Spleen (tissue), 11 donors: ENCODE results near the gene CMTM4. TPM values are rescaled to one million over a fixed set of nuclear protein-coding genes. Genes with fewer than 3 reads are reported as not detected.
A peak's percentile ranks its signal among the peaks of the same experiment; 100 is the strongest.

ENCODE experiments used
- DNase-seq: peaks from one replicate; pipeline ENCODE4 v3.0.0-alpha.2; 2020
- H3K27ac ChIP-seq, 8 donors: fragments of 200-600 bp; sonication (generic) in 7 of 8; 1 replicate in 4 of 8; 2 replicates in 4 of 8; pipeline versions ENCODE4 v1.5.0 to v1.8.0; 2016 to 2021; ENCODE audit warnings: inconsistent platforms in 4 of 8, mild to moderate bottlenecking in 4 of 8, moderate library complexity in 1 of 8
- H3K27me3 ChIP-seq, 7 donors: fragments of 200-600 bp; sonication (generic) in 6 of 7; replicated peaks in 1 of 7; 1 replicate in 4 of 7; 2 replicates in 3 of 7; pipeline versions ENCODE4 v1.5.0 to v1.8.0; 2016 to 2021; ENCODE audit warnings: inconsistent platforms in 3 of 7, mild to moderate bottlenecking in 1 of 7
- H3K36me3 ChIP-seq, 6 donors: fragments of 200-600 bp; sonication (generic) in 5 of 6; 1 replicate in 4 of 6; 2 replicates in 2 of 6; pipeline versions ENCODE4 v1.5.0 to v1.8.0; 2016 to 2021; ENCODE audit warnings: inconsistent platforms in 2 of 6
- H3K4me1 ChIP-seq, 6 donors: fragments of 200-600 bp; sonication (generic) in 5 of 6; 1 replicate in 3 of 6; 2 replicates in 3 of 6; pipeline versions ENCODE4 v1.5.0 to v1.8.0; 2016 to 2021; ENCODE audit warnings: inconsistent platforms in 3 of 6
- H3K4me3 ChIP-seq, 8 donors: fragments of 200-600 bp; sonication (generic) in 7 of 8; 1 replicate in 4 of 8; 2 replicates in 4 of 8; pipeline versions ENCODE4 v1.5.0 to v1.8.0; 2016 to 2021; ENCODE audit warnings: inconsistent platforms in 4 of 8, mild to moderate bottlenecking in 4 of 8, moderate library complexity in 2 of 8
- H3K9me3 ChIP-seq, 8 donors: fragments of 200-600 bp; sonication (generic) in 7 of 8; 1 replicate in 4 of 8; 2 replicates in 4 of 8; pipeline versions ENCODE4 v1.5.0 to v1.8.0; 2016 to 2021; ENCODE audit warnings: inconsistent platforms in 4 of 8
- POLR2A ChIP-seq, 3 donors: fragments of 450-650 bp; IDR thresholded peaks; one replicate each; pipeline ENCODE4 v1.5.1; 2017; ENCODE audit warnings: antibody characterized with exemption in 3 of 3, mild to moderate bottlenecking in 1 of 3
- POLR2AphosphoS5 ChIP-seq, 3 donors: sonication (generic); formaldehyde crosslinking; IDR thresholded peaks; one replicate each; pipeline ENCODE4 v1.5.1; 2017; ENCODE audit warnings: antibody characterized with exemption in 3 of 3
- WGBS, 5 donors: extraction: QIAGEN DNeasy Blood & Tissue Kit in 3 of 5; methylation state at CpG; one replicate each; pipeline versions ENCODE4 v1.1.5 to v1.1.7; 2013 to 2018; 5-methylcytosine and 5-hydroxymethylcytosine counted together
- intact Hi-C: fragments of 100-400 bp; cut with DNase I; formaldehyde crosslinking; loops from one replicate; pipeline ENCODE4 v1.15.0; 2023; ENCODE audit warnings: low total_unique reads
- polyA plus RNA-seq, 3 donors: library from polyadenylated mRNA; stranded (reverse); fragments of 200-250 nt; gene quantifications; one replicate each; pipeline ENCODE4 v1.2.1, GENCODE V29; 2013
- total RNA-seq, 7 donors: library from RNA; depleted of rRNA in 3 of 7; stranded (reverse); fragments of >200 nt in 3 of 7; fragmentation: NEBNext Ultra II Directional in 4 of 7; extraction: Animal tissue kit (Norgen Biotek cat#: 25700) in 4 of 7; gene quantifications; one replicate each; pipeline versions ENCODE4 v1.1.0 to v1.2.1, GENCODE V29; 2016 to 2021
- TF ChIP-seq, protein P1 (sequence below), 11 experiments: fragments of 200-600 bp in 7 of 11; fragments of 450-650 bp in 4 of 11; sonication (generic) in 4 of 11; IDR thresholded peaks in 8 of 11; conservative IDR thresholded peaks in 3 of 11; 1 replicate in 7 of 11; 2 replicates in 4 of 11; pipeline versions ENCODE4 v1.4.0 to v1.8.0; 2016 to 2021; ENCODE audit warnings: antibody characterized with exemption in 11 of 11, inconsistent platforms in 4 of 11, mild to moderate bottlenecking in 1 of 11
- donor health status: healthy with polysubstance abuse.
- donor health status: DM: no; HTN: no; CAD: no; lungs with moderate emphysema.
- donor health status: DM: no; HTN: no; CAD: no.
- donor health status: Bipolar disorder and iron deficiency.
- donor health status: healthy.
- donor health status: DM: no; HTN: no; CAD: no.
- donor health status: DM: yes; HTN: yes; CAD: no.

CMTM4 gene
- total and polyA plus RNA-seq, 10 donors: 0.70 to 10.2 (median 5.7) TPM

DNA sequence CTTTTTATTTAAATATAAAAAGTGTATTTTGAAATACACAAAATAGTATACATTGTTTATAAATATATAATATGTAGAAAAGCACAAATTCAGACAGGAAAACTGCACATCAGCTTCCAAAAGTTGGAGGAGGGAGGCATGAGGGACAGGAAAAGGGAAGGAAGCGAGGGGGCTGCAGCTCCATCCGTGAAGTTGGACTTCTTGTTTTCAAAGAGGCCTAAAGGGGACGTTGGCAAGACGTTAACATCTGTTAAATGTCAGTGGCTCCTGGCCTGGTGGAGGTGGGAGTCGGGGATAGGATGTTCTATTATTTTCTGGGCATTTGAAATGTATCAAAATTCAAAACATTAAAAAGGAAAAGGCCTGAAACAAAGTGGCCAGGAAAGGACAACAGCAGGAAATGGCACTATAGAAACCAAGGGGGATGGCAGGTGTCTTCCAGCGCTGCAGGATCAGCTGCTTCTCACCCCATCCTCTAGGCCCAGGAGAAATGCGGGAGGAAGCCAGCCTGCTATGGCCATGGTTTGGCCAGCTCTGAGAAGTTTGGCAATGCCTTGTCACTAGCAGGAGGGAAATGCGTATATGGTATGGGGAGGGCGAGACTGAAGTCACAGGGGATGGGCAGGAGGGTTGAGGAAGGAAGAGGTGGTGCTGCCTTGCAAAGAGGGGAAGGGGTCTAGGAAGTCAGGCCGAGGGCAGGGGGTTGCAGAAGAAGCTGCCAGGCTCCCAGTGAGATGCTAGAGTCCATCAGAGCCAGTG lies 110.9 kb downstream of the CMTM4 start:
- Histone ChIP-seq H3K9me3 (no peaks in the 10 kb centered on the region), H3K4me3 (peak overlapping the region in 1 of 8 donors; percentile 29), H3K27me3 (no peaks in the 10 kb centered on the region), H3K4me1 (peaks cover 0 to 57% (median 42%) of the 10 kb centered on the region in 6 donors), H3K27ac (peak overlapping the region in 6 of 8 donors; percentile 35 to 86 (median 62)), H3K36me3 (no peaks in the 10 kb centered on the region)
- peak in 2 of 3 donors; percentile 13 to 69 for TF ChIP-seq POLR2AphosphoS5 (IDR thresholded peaks at IDR 0.05)
- TF ChIP-seq, protein P1, sequence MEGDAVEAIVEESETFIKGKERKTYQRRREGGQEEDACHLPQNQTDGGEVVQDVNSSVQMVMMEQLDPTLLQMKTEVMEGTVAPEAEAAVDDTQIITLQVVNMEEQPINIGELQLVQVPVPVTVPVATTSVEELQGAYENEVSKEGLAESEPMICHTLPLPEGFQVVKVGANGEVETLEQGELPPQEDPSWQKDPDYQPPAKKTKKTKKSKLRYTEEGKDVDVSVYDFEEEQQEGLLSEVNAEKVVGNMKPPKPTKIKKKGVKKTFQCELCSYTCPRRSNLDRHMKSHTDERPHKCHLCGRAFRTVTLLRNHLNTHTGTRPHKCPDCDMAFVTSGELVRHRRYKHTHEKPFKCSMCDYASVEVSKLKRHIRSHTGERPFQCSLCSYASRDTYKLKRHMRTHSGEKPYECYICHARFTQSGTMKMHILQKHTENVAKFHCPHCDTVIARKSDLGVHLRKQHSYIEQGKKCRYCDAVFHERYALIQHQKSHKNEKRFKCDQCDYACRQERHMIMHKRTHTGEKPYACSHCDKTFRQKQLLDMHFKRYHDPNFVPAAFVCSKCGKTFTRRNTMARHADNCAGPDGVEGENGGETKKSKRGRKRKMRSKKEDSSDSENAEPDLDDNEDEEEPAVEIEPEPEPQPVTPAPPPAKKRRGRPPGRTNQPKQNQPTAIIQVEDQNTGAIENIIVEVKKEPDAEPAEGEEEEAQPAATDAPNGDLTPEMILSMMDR (IDR thresholded peaks at IDR 0.05 in 8 of 11, conservative IDR thresholded peaks at IDR 0.05 in 3 of 11): no peak
- 21 to 40% (median 34%) methylated on average over 10 of the region's 10 CpGs for WGBS, 5 donors
- no peak for DNase-seq
- intact Hi-C loops: no loop called here

DNA sequence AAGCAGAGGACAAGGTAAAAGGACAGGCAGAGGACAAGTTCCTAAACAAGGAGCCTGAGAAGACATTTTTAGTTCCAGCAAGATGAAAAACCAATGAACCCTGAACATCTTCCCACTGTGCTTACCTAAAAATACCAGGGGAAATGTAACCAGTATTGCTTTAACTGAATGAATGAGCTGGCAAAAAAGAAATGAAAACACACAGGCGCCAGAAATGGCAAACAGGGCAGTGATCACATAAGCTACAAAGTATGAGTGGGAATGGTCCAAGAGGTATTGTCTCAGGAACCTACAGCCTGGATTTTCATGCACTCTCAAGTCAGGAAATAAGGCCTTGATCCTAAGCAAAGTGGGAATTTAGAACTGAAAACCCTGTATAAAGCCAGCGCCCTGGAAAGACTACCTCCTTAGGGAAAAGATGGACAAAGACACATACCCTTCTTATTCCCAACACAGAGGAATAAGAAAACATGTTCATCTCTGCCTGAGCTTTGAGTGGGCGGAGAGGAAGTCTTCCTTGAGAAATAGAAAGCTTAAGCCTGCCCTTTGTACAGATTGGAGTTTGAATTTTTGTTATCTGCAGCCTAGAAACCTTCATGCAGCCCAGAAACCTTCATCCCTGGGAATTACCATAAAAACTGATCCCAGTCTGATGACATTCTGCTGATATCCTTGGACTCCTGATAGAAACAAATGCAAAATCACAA lies 115.1 kb downstream of the CMTM4 start:
- 61 to 89% (median 85%) methylated on average over 3 of the region's 3 CpGs for WGBS, 5 donors
- Histone ChIP-seq H3K27me3 (peaks cover 0 to 32% (median 19%) of the 10 kb centered on the region in 7 donors), H3K4me1 (peaks cover 0 to 40% (median 27%) of the 10 kb centered on the region in 6 donors), H3K36me3 (no peaks in the 10 kb centered on the region), H3K4me3 (no peak overlapping the region), H3K27ac (no peak overlapping the region), H3K9me3 (no peaks in the 10 kb centered on the region)
- no peak for TF ChIP-seq POLR2AphosphoS5 (IDR thresholded peaks at IDR 0.05)
- no peak for TF ChIP-seq POLR2A (IDR thresholded peaks at IDR 0.05)
- TF ChIP-seq, protein P1 (IDR thresholded peaks at IDR 0.05 in 8 of 11, conservative IDR thresholded peaks at IDR 0.05 in 3 of 11): no peak
- DNase-seq: no peak
- intact Hi-C loops: no loop called here

DNA sequence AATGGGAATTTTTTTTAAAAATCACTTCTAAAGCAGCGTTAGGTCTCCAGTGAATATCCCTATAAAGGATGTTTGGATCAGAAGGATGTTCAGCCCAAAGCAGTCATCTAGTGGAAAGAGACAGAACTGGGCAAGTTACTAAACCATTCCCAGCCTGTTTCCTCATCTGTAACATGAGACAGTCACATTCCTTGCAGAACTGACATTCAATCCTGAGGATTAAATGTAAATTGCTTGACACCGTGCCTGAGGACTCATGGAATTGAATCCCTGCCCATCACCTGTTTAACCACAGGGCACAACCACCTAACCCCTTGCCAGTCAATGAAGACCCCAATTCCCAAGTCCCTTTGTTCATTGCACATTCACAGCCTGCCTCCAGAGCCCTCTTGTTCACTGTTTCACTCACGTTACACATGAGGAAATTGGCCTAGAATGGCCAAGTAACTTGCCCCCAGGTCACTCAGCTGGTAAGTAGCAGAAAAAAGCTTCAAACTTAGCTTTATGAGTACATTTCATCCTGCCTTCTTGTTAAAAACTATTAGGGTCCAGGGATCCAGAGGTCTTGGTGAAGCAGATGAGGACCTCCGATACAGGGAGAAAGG lies 115.8 kb downstream of the CMTM4 start:
- TF ChIP-seq, protein P1 (IDR thresholded peaks at IDR 0.05 in 8 of 11, conservative IDR thresholded peaks at IDR 0.05 in 3 of 11): no peak
- TF ChIP-seq POLR2A (IDR thresholded peaks at IDR 0.05) (no peak), POLR2AphosphoS5 (IDR thresholded peaks at IDR 0.05) (no peak)
- Histone ChIP-seq H3K27ac (no peak overlapping the region), H3K27me3 (peaks cover 0 to 34% (median 19%) of the 10 kb centered on the region in 7 donors), H3K36me3 (no peaks in the 10 kb centered on the region), H3K4me3 (no peak overlapping the region), H3K9me3 (no peaks in the 10 kb centered on the region), H3K4me1 (peaks cover 0 to 33% (median 22%) of the 10 kb centered on the region in 6 donors)
- intact Hi-C loops: no loop called here
- no peak for DNase-seq
- 88 to 93% (median 90%) methylated on average over 4 of the region's 4 CpGs for WGBS, 5 donors
